Epithelial cell of proximal tubule (primary cell): ENCODE results near the gene ZNF408. TPM values are rescaled to one million over a fixed set of nuclear protein-coding genes. Genes with fewer than 3 reads are reported as not detected.
"Not testable (repeated sequence)": the region's sequence is repeated elsewhere in the genome, so short reads cannot be mapped to it uniquely, and the experiment has no call there.

Experiments
- DNase-seq: peaks from one replicate; pipeline ENCODE4 v3.0.0-alpha.2; 2011; ENCODE audit warnings: low read depth
- H3K4me3 ChIP-seq: 2 replicates; pipeline ENCODE4 v1.5.1; 2011; ENCODE audit warnings: low read depth, mild to moderate bottlenecking, low read length
- total RNA-seq: library from RNA; depleted of rRNA; stranded (reverse); fragments of >200 nt; gene quantifications from 2 replicates; pipeline ENCODE4 v1.2.3, GENCODE V29; 2015
- TF ChIP-seq, protein P1 (sequence below): conservative IDR thresholded peaks from 2 replicates; pipeline ENCODE4 v1.5.1; 2012; ENCODE audit warnings: low read depth, mild to moderate bottlenecking, low read length

Gene ZNF408
- total RNA-seq, 1 donor from 2014 or later = 12.5 TPM

DNA sequence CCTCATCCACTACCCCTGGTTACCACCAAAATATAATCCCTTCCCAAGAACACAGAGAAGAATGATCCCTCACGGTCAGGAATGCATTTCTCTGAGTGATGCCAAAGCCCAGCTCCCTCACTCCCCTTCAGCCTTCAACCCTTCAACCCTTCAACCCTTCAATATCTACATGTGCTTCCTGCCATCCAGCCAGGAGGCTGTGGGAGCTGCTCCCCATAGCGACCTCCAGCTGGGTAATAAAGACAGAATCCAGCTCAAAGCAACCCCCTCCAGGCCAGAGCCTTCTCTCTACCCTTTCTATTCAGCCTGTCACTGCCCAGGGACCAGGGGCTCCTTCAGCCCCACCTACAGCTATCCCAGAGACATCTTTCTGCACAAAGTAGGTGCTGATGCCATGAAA is 3.1 kb upstream of the ZNF408 start:
- no peak for DNase-seq
- no peak overlapping the region for H3K4me3 ChIP-seq
- TF ChIP-seq, protein P1, sequence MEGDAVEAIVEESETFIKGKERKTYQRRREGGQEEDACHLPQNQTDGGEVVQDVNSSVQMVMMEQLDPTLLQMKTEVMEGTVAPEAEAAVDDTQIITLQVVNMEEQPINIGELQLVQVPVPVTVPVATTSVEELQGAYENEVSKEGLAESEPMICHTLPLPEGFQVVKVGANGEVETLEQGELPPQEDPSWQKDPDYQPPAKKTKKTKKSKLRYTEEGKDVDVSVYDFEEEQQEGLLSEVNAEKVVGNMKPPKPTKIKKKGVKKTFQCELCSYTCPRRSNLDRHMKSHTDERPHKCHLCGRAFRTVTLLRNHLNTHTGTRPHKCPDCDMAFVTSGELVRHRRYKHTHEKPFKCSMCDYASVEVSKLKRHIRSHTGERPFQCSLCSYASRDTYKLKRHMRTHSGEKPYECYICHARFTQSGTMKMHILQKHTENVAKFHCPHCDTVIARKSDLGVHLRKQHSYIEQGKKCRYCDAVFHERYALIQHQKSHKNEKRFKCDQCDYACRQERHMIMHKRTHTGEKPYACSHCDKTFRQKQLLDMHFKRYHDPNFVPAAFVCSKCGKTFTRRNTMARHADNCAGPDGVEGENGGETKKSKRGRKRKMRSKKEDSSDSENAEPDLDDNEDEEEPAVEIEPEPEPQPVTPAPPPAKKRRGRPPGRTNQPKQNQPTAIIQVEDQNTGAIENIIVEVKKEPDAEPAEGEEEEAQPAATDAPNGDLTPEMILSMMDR = no peak

DNA sequence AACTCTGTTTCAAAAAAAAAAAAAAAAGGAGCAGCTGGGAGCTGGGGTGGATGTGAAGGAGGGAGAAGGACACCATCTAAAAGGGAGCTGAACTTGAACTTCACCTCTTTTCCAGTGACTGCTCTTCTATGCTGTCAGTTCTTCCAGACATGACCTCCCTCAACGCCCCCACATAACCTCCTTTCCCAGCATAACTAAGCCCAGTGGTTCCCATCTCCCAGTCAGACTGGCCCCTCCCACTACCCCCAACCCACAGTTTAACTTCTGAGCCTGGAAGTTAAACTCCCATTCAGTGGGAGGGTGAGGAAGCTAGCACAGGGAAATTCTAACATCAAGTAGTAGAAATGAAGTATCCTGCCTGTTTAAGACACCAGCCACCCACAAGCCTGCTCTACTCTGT is 2.2 kb upstream of the ZNF408 start:
- no peak for DNase-seq
- TF ChIP-seq, protein P1 = no peak
- no peak overlapping the region for H3K4me3 ChIP-seq

DNA sequence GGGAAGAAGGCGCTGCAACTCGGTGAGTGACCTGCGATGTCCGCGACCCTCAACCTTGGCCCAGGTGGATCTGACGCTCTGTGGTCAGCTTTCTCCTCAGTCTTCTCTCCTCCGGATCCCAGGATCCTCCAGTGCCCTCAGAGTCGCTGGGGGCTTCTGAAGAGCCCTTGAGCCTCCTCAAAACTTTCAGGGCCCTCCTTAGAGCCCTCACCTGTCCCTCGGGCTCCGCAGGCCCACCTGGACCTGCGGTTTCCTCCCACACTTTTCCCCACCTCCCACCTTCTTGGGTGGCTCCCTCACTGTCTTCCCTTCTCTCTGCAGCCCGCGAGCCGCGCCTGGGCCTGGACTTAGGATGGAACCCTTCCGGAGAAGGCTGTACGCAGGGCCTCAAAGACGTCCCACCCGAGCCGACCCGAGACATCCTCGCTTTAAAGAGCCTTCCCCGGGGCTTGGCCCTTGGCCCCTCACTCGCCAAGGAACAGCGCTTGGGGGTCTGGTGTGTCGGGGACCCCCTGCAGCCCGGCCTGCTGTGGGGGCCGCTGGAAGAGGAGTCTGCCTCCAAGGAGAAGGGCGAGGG is 335 bp downstream of the ZNF408 start:
- peak overlapping the region; percentile 100 for H3K4me3 ChIP-seq
- DNase-seq = no peak
- TF ChIP-seq, protein P1 = no peak

DNA sequence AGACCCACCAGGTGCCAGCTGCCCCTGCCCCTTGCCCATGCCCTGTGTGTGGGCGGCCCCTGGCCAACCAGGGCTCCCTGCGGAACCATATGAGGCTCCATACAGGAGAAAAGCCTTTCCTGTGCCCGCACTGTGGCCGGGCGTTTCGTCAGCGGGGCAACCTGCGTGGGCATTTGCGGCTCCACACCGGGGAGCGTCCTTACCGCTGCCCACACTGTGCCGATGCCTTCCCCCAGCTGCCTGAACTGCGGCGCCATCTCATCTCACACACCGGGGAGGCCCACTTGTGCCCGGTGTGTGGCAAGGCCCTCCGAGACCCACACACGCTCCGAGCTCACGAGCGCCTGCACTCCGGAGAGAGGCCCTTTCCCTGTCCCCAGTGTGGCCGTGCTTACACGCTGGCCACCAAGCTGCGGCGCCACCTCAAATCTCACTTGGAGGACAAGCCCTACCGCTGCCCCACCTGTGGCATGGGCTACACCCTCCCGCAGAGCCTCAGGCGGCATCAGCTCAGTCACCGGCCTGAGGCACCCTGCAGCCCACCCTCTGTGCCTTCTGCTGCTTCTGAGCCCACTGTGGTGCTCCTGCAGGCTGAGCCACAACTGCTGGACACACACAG is 4.3 kb downstream of the ZNF408 start:
- no peak for DNase-seq
- TF ChIP-seq, protein P1 = no peak
- H3K4me3 ChIP-seq = no peak overlapping the region

DNA sequence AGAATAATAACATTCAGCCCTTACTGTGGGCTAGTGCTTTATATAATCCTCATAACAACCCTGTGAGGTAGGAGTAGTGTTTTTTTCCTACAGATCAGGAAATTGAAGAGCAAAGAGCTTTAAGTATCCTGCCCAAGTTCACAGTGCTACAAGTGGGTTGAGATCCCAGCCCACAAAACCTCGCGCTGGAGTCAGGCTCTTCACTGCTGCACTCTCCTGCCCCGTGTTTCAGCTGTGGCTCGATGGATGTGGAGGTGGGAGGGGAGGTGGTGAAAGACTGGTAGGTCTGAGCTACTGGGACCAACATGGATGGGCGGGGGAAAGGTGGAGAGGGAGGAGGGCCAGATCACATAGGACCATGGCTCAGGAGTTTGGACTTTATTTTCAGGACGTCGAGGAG is 6.1 kb downstream of the ZNF408 start:
- TF ChIP-seq, protein P1 = no peak
- no peak overlapping the region for H3K4me3 ChIP-seq
- DNase-seq = no peak

DNA sequence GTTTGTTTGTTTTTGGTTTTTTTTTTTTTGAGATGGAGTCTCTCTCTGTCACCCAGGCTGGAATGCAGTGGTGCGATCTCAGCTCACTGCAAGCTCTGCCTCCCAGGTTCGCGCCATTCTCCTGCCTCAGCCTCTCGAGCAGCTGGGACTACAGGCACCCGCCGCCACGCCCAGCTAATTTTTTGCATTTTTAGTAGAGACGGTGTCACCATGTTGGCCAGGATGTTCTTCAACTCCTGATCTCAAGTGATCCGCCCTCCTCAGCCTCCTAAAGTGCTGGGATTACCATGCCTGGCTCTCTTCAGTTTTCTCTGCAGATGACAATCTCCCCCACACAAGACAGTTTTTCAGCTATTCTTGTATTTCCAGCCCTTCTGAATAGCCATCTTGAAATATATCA is 8.5 kb downstream of the ZNF408 start:
- not testable (repeated sequence) for DNase-seq, H3K4me3 ChIP-seq

DNA sequence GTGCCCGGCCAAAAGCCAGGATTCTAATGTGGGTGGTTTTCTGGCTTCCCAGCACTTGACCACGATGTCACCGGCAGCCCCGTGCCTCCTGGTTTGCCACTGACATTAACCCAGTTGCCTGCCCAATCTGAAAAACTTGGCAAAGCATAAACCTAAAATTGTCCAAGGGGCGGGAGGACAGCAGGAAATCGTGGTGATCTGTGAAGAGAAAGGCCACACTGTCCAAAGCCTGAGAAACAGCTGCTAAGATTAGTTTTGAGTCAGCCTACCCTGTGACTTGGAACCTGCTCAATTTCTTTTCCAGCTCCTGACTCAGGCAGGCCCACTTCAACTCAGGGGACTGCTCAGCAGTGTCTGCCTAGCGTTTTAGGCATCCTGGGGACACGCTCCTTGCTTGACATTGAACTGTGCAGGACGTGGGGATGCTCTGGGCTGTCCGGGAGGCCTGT is 10.0 kb downstream of the ZNF408 start:
- H3K4me3 ChIP-seq = no peak overlapping the region
- TF ChIP-seq, protein P1 = no peak
- peak; percentile 83 for DNase-seq
